Measurements from ENCODE around the gene XAGE3.

The XAGE3 gene

DNA sequence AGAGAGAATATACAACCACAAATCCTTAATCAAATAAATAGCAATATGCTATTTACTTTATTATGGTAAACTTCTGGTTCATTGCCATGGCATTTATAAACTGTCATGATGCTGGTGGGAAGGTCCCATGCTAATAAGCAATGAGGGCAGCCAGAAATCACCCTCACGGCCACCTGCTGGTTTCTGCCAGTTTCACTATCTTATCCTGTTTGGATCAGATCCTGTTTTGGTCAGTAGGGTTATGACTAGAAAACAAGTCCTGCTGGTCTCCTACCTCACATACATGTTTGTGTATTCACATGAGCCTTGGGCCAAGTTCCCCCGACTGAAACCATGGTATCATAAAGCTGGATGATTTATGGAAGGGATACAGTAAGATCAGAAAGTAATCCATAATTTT is 28.7 kb downstream of the XAGE3 start:
- no peak for DNase-seq

DNA sequence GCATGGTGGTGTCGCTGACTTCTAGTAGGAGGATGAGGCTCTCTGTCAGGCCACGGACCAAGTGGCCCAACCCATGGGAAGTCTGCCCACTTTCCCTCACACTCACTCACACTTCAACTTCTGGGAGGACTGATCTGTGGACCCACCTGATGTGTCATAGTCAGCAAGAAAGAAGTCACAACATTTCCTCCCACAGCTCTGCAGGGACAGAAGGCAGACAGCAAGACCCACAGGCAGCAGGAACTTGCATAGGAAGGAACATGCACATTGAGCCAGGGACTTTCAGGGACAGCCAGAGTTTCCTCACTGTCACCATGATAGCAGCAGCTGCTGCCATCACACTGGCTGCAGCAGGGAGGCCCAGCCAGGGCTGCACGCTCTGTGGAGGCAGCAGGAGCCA is 37.3 kb downstream of the XAGE3 start:
- no peak for DNase-seq

DNA sequence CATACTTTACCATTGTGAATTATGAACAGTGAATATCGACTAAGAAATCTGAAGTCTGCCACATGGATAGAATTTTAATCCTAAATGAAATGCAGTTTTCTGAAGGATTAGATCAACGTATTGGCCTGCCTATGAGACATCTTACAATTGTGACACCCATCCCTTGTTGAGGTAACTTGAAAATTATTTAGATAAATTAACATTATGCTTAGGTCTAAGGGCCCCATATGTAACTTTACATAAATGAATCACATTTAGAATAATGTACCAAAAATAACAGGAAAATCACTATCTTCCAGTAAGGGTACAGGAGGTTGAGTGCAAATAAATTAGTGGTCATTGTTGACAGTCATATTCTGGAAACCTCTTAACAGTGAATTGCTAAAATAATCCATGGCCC is 43.3 kb downstream of the XAGE3 start:
- DNase-seq = no peak

DNA sequence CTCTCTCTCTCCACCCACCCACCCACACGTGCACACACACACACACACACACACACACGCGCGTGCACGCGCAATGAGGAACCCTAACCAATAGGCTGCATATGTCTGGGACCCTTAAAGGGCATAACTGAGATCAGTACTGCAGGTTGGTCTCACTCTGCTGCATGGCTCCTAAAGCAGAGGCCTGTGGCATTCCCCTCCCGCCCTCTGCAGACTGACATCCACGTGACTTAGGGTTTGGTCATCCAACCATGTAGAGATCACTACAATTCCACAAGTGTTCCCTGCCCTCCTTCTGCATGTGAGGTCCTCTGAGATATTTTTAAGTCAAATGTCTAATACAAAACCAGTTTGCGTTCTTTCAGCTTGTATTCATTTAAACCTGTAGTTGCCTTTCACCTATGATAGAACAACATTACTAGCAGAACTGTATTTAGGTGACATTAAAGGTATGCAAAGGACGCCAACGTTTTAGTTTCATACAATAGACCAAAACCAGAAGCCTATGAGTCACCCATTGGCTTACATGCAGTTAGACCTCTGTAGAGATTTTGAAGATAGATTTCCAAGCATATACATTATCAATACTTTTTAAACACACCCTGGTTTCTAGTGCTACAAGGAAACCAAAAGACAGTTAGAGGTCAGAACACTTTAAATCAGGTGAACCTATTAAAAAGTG is 46.7 kb downstream of the XAGE3 start:
- DNase-seq = no peak

DNA sequence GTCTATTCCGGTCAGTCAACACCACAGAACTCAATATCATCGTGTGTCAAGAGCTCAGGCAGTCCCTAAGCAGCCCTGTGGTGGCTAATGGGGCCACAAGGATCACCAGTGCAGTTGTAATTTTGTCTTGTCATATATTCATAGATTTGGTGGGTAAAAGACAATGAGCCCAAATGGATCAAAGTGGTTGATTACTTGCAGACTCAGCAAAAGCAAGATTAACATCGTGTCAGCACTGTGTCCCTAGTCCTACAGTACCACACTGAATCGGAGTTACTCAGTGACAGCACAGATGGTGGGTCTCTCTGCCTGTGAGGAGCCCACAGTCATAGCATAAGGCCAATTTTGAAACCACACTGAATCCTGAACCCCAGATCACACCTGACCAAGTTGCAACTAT is 48.1 kb downstream of the XAGE3 start:
- DNase-seq = no peak

Measured in CD4-positive, alpha-beta T cell treated with Interleukin-17A for 4 hours (primary cell).